Measurements from ENCODE around the gene RIC1.
"Not testable (repeated sequence)": the region's sequence is repeated elsewhere in the genome, so short reads cannot be mapped to it uniquely, and the experiment has no call there.

RIC1 gene

DNA sequence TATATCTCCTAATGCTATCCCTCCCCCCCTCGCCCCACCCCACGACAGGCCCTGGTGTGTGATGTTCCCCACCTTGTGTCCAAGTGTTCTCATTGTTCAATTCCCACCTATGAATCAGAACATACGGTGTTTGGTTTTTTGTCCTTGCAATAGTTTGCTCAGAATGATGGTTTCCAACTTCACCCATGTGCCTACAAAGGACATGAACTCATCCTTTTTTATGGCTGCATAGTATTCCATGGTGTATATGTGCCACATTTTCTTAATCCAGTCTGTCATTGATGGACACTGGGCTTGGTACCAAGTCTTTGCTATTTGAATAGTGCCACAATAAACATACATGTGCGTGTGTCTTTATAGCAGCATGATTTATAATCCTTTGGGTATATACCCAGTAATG, 93.8 kb downstream of the RIC1 start:
- DNase-seq (ENCODE audit: low read depth), result not testable (repeated sequence)

GRCh38 chr9:5735072-5735471, 106.2 kb downstream of the RIC1 start:
- no peak for DNase-seq (ENCODE audit: low read depth)

- no peak for DNase-seq (ENCODE audit: low read depth)
These were observed 107.8 kb downstream of the RIC1 start for GRCh38 chr9:5736563-5737346.

DNA sequence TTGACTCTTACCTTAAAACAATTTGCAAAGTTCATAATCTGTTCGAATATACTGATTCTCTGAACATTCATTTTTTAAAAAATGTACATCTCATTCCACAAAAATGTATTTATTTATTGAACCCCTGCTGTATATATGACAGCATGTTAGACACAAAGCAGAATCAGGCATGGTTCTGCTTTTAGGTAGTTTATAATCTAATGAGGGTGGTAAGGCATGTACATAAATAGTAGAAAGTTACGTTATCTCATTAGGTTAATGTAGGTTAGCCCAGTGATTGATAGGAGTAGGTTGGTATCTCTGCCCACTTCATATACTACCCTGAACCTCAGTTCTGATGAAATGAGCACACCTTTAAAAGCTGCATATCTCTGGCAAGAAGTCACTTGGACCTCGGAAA, 114.2 kb downstream of the RIC1 start:
- DNase-seq (ENCODE audit: low read depth), result no peak

- DNase-seq (ENCODE audit: low read depth), result no peak
These were observed 119.5 kb downstream of the RIC1 start for GRCh38 chr9:5748438-5748837.

DNA sequence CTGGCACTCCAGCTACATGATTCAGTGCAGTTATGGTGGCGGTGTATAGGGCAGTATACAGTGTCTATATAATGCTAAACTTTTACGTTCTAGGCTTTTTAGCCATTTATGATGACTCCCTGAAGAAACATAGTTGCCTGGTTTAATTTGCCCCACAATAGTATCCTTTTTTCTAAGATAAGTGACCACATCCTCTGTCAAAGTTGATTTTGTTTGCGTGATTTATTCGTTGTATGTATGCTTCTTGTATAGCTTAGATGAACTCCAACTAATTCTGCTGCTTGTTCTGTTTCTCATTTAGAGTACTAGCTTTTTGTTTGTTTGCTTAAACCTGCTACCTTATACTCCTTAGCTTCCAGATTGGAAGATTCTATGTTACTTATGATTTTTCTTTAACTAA, 120.4 kb downstream of the RIC1 start:
- no peak for DNase-seq (ENCODE audit: low read depth)

DNA sequence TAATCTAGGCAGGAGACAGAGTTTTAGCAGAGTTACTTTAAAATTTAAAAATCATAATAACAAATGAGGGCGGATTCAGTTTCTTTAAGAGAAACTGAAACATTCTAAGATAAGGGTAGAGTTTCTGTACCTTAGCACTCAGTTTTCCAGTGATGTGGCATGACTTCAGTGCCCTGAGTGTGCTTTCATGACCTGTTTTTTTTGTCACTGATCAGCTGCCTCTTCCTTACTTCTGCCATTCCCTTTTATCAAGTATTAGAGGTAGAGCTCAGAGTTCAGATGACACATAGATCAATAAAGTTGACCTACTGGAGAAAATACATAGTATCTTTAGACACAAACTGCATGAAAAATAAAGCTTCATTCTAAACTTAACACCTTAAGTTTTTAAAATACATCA, 121.7 kb downstream of the RIC1 start:
- no peak for DNase-seq (ENCODE audit: low read depth)

- DNase-seq (ENCODE audit: low read depth), result no peak
These were observed 127.7 kb downstream of the RIC1 start for GRCh38 chr9:5756633-5757032.

- DNase-seq (ENCODE audit: low read depth), result no peak
These were observed 131.4 kb downstream of the RIC1 start for GRCh38 chr9:5760338-5760737.

DNA sequence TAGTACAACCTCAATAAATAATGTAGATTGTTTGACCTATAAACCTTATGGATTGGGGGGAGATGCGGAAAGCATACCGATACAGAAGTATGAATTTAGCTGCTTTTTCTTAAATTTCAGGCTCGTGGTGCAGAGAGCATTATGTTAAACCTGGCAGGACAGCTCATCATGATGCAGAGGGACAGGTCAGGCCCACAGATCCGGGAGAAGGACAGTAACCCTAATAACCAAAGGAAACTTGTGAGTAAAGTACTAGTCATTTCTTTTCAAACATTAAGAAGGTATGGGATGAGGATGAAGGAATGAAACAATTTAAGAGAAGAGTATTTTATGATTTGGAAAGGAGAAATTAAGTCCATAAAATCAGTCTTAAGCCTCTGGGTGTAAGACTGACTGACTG, 133.5 kb downstream of the RIC1 start:
- DNase-seq (ENCODE audit: low read depth), result no peak

GRCh38 chr9:5764130-5764868, 135.4 kb downstream of the RIC1 start:
- no peak for DNase-seq (ENCODE audit: low read depth)

DNA sequence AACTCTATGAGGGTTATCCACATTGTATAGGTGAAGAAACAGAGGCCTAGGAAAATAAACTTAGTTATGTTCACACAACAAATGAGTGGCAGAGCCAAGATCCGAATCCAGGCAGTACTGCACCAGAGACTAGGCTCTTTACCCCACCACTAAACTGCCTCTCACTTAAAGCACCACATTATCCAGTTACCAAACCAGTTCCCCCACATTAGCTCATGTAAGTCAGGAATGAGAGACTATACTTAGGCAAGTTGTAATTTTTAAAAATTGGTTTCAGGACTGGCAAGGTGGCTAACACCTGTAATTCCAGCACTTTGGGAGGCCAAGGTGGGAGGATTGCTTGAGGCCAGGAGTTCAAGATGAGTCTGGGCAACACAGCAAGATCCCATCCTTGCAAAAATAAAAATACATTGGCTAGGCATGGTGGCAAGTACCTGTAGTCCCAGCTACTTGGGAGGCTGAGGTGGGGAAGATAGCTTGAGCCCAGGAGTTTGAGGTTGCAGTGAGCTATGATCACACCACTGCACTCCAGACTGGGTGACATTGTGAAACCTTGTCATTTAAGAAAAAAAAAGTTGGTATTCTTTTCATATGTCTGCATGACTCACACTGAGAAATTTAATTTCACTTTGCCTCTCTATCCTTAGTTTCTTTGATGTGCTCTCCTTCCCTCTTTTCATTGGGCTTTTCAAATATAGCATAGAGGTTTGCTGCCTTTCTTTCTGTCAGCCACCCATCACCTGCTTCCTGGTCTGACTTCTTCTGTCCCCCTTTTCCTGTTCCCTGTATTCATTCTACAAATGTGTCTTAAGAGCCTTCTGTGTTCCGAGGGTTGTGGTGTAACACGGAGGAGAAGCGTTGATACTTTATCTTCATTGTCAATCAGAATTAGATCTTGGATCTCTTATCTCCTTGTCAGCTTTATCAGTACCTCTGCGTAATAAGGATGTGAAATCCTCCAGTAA, 139.3 kb downstream of the RIC1 start:
- no peak for DNase-seq (ENCODE audit: low read depth)

GRCh38 chr9:5773324-5773999, 144.6 kb downstream of the RIC1 start:
- no peak for DNase-seq (ENCODE audit: low read depth)

GRCh38 chr9:5778805-5779204, 149.9 kb downstream of the RIC1 start:
- DNase-seq (ENCODE audit: low read depth), result no peak

- DNase-seq (ENCODE audit: low read depth), result not testable (repeated sequence)
These were observed 150.9 kb downstream of the RIC1 start for GRCh38 chr9:5779705-5780218.

DNA sequence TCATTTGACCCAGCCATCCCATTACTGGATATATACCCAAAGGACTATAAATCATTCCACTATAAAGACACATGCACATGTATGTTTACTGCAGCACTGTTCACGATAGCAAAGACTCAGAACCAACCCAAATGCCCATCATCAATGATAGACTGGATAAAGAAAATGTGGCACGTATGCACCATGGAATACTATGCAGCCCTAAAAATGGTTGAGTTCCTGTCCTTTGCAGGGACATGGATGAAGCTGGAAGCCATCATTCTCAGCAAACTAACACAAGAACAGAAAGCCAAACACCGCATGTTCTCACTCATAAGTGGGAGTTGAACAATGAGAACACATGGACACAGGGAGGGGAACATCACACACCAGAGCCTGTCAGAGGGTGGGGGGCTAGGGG, 154.5 kb downstream of the RIC1 start:
- DNase-seq (ENCODE audit: low read depth), result not testable (repeated sequence)

DNA sequence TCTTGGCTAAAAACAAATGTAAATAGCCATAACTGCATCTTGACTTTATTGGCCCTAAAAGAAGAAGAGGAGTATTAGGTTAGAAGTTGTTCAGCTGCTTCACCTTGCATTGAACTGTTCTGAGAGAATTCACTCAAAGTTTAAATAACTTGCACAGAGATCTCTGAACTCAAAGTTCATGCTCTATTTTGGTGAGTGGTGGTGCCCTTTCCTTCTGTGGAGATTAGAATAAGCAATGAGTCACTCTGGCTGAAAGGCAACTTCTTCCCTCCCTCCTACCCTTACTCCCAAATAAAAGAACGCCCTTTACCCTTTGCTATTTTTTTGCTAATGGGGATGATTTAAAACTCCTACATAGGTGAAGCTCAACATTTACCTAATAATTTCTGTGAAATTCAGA, 155.1 kb downstream of the RIC1 start:
- no peak for DNase-seq (ENCODE audit: low read depth)

- DNase-seq (ENCODE audit: low read depth), result no peak
These were observed 155.8 kb downstream of the RIC1 start for GRCh38 chr9:5784526-5785315.

DNA sequence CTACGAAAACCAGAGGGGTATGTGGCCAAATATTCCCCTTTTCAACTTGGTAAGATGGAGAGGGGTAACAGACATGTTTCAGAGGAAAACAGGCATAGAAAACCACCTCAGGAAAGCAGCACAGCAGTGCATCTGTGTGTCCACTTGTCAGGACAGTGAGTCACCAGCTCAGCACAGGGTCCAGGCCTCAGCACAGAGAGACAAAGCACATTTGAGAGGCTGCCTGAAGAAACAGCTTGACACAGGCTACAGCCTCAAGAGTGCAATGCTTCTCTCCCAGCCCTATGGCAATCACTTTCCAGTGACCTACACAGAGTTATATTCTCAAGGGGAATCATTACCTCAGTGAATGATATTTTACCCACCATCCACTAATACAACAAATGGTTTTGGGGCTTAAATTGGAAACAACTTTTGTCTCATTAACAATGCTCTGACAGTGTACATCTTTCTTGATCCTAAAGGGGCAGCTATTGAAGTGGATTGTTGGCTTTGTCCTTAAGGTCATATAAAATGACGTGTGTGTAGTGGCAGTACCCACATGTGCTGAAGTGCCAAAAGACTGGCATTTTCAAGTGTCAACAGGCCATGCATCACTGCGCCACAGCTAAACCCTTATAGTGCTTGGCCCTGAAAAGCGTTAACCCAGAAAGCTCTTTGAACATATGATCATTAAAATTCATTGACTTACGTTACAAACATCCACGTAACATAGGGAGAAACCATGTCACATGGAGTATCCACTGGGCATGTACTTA, 157.6 kb downstream of the RIC1 start:
- DNase-seq (ENCODE audit: low read depth), result no peak

- no peak for DNase-seq (ENCODE audit: low read depth)
These were observed 158.3 kb downstream of the RIC1 start for GRCh38 chr9:5787220-5787619.

All from fibroblast of the conjunctiva (primary cell).